B cell (primary cell): ENCODE data around the gene GCNA.

Experiments
- EZH2 ChIP-seq: IDR thresholded peaks from 2 replicates; pipeline ENCODE4 v1.6.1; 2012; ENCODE audit warnings: borderline replicate concordance, low read depth, mild to moderate bottlenecking, moderate library complexity, low read length; ENCODE audit not compliant: insufficient read depth, poor library complexity, severe bottlenecking
- TF ChIP-seq, protein P1 (sequence below): fragments of 200-600 bp; IDR thresholded peaks from one replicate; pipeline ENCODE4 v1.8.0; 2022; ENCODE audit warnings: antibody characterized with exemption, mild to moderate bottlenecking

- TF ChIP-seq EZH2, result no peak
- TF ChIP-seq, protein P1, sequence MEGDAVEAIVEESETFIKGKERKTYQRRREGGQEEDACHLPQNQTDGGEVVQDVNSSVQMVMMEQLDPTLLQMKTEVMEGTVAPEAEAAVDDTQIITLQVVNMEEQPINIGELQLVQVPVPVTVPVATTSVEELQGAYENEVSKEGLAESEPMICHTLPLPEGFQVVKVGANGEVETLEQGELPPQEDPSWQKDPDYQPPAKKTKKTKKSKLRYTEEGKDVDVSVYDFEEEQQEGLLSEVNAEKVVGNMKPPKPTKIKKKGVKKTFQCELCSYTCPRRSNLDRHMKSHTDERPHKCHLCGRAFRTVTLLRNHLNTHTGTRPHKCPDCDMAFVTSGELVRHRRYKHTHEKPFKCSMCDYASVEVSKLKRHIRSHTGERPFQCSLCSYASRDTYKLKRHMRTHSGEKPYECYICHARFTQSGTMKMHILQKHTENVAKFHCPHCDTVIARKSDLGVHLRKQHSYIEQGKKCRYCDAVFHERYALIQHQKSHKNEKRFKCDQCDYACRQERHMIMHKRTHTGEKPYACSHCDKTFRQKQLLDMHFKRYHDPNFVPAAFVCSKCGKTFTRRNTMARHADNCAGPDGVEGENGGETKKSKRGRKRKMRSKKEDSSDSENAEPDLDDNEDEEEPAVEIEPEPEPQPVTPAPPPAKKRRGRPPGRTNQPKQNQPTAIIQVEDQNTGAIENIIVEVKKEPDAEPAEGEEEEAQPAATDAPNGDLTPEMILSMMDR, result no peak
Observed at GRCh38 chrX:71533516-71533850, 44.8 kb upstream of the GCNA start.
